A673 (cell line): ENCODE results near the gene SMIM15. TPM values are rescaled to one million over a fixed set of nuclear protein-coding genes. Genes with fewer than 3 reads are reported as not detected.

Experiments
- BruUV-seq: library from RNA; stranded (reverse); fragments of 400-500 nt; replicated peaks from 2 replicates; lab custom pipeline; 2021; lab: Mats Ljungman, UMichigan
- CTCF ChIA-PET: fragments of 300-600 bp; sonication (Branson Sonifier 250); formaldehyde crosslinking; loops from one replicate; lab custom pipeline; 2022; ENCODE audit warnings: antibody characterized with exemption; lab: Charles Lee
- POLR2A ChIA-PET: fragments of 300-600 bp; sonication (Branson Sonifier 250); formaldehyde crosslinking; loops from one replicate; lab custom pipeline; 2022; ENCODE audit warnings: antibody characterized with exemption; ENCODE audit not compliant: low non-redundant PET; lab: Charles Lee
- DNase-seq: peaks from one replicate; pipeline ENCODE4 v3.0.0-alpha.2; 2015; ENCODE audit warnings: low spot score
- H3K27ac ChIP-seq: fragments of 200-600 bp; sonication (generic); 2 replicates; pipeline ENCODE4 v1.5.1; 2016; ENCODE audit warnings: mixed run types, low read depth, mild to moderate bottlenecking, mixed read lengths, antibody characterized with exemption, low read length; ENCODE audit not compliant: poor library complexity, severe bottlenecking
- H3K27me3 ChIP-seq: fragments of 200-600 bp; sonication (generic); replicated peaks from 2 replicates; pipeline ENCODE4 v1.6.1; 2017; ENCODE audit warnings: mixed run types, low read depth, mild to moderate bottlenecking, mixed read lengths, antibody characterized with exemption, low read length; ENCODE audit not compliant: insufficient read depth, poor library complexity
- H3K36me3 ChIP-seq: fragments of 200-600 bp; sonication (generic); 2 replicates; pipeline ENCODE4 v1.6.1; 2016; ENCODE audit warnings: mixed run types, mild to moderate bottlenecking, mixed read lengths, antibody characterized with exemption, low read length; ENCODE audit not compliant: insufficient read depth, poor library complexity, severe bottlenecking
- H3K4me1 ChIP-seq: fragments of 200-600 bp; sonication (generic); 2 replicates; pipeline ENCODE4 v1.6.1; 2017; ENCODE audit warnings: mixed run types, mild to moderate bottlenecking, mixed read lengths, antibody characterized with exemption, low read length; ENCODE audit not compliant: insufficient read depth, poor library complexity, severe bottlenecking
- H3K4me3 ChIP-seq: fragments of 200-600 bp; sonication (generic); 2 replicates; pipeline ENCODE4 v1.5.1; 2016; ENCODE audit warnings: low read depth, mixed run types, mild to moderate bottlenecking, mixed read lengths, low read length; ENCODE audit not compliant: poor library complexity, severe bottlenecking
- H3K9me3 ChIP-seq: fragments of 200-600 bp; sonication (generic); 2 replicates; pipeline ENCODE4 v1.6.1; 2016; ENCODE audit warnings: mixed run types, low read depth, mild to moderate bottlenecking, mixed read lengths, antibody characterized with exemption, low read length; ENCODE audit not compliant: poor library complexity, severe bottlenecking
- CTCF ChIP-seq: fragments of 300-800, 200-600 bp; sonication (generic); conservative IDR thresholded peaks from 2 replicates; pipeline ENCODE4 v1.5.1; 2017; ENCODE audit warnings: low read depth, mild to moderate bottlenecking, antibody characterized with exemption, low read length, moderate library complexity, mixed read lengths
- EZH2 ChIP-seq: fragments of 200-600 bp; sonication (generic); IDR thresholded peaks from 2 replicates; pipeline ENCODE4 v1.6.1; 2017; ENCODE audit warnings: borderline replicate concordance, low read depth, mild to moderate bottlenecking, mixed read lengths, antibody characterized with exemption, low read length; ENCODE audit not compliant: poor library complexity, severe bottlenecking
- intact Hi-C: fragments of 100-400 bp; cut with micrococcal nuclease; formaldehyde crosslinking; loops from one replicate; pipeline ENCODE4 v1.10.0; 2022; ENCODE audit not compliant: unreplicated experiment
- total RNA-seq: library from RNA; stranded (reverse); gene quantifications from 2 replicates; pipeline ENCODE4 v1.2.3, GENCODE V29; 2021

The SMIM15 gene
- total RNA-seq, 1 experiment from 2014 or later = 93.5 TPM

- H3K9me3 ChIP-seq = no peaks in the 10 kb centered on the region
- ChIA-PET POLR2A (no interaction called here), CTCF (no interaction called here)
- intact Hi-C loops = no loop called here
- DNase-seq = no peak
- H3K4me3 ChIP-seq = no peak overlapping the region
- H3K36me3 ChIP-seq = no peaks in the 10 kb centered on the region
- H3K27me3 ChIP-seq = no peaks in the 10 kb centered on the region
- H3K27ac ChIP-seq = no peak overlapping the region
- BruUV-seq = no TSS peak
- H3K4me1 ChIP-seq = peaks cover 7% of the 10 kb centered on the region
- TF ChIP-seq CTCF (no peak), EZH2 (no peak)
These were observed 9.2 kb upstream of the SMIM15 start for GRCh38 chr5:61171479-61171878.

- DNase-seq = no peak
- H3K9me3 ChIP-seq = no peaks in the 10 kb centered on the region
- CTCF ChIA-PET = interaction anchor here (0.7 kb wide), 1 partner anchor 489 kb away, joined by 4 read pairs; no protein-coding TSS in a partner anchor
- no peak for TF ChIP-seq EZH2
- no peaks in the 10 kb centered on the region for H3K36me3 ChIP-seq
- H3K4me3 ChIP-seq = no peak overlapping the region
- BruUV-seq = no TSS peak
- POLR2A ChIA-PET = no interaction called here
- no peak overlapping the region for H3K27ac ChIP-seq
- H3K27me3 ChIP-seq = no peaks in the 10 kb centered on the region
- peaks cover 7% of the 10 kb centered on the region for H3K4me1 ChIP-seq
- intact Hi-C loops = loop anchor here (5.0 to 10.0 kb wide), 3 partner anchors 163 to 646 kb away; partner anchors contain the start of gene ZSWIM6
These were observed 6.7 kb upstream of the SMIM15 start for GRCh38 chr5:61168951-61169350.

DNA sequence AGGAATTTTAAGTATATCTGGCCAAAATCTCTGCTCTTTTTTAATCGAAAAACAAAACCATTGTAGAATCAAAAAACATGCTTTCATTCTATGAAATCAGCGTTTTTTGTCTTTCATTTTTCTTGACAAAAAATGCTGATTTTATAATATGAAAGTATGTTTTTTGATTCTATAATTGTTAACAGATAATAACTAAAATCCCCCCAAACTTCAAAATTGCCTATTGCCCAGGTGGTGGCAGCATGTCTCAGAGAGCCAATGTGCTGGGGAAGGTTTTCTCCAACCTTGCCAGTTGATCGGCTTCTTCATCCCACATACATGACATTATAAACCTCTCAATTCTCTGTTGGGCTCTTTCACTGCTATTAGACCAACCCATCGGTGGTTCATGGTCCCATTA is 5.1 kb upstream of the SMIM15 start:
- Histone ChIP-seq H3K4me3 (no peak overlapping the region), H3K36me3 (no peaks in the 10 kb centered on the region), H3K4me1 (peaks cover 7% of the 10 kb centered on the region), H3K27me3 (no peaks in the 10 kb centered on the region), H3K9me3 (no peaks in the 10 kb centered on the region), H3K27ac (no peak overlapping the region)
- TF ChIP-seq CTCF = peak; percentile 67
- no peak for TF ChIP-seq EZH2
- ChIA-PET POLR2A (no interaction called here), CTCF (no interaction called here)
- DNase-seq = peak; percentile 63
- BruUV-seq = no TSS peak
- intact Hi-C loops = loop anchor here (5.0 to 10.0 kb wide), 3 partner anchors 165 to 647 kb away; partner anchors contain the start of gene ZSWIM6

- no peak for TF ChIP-seq CTCF
- no peak for TF ChIP-seq EZH2
- Histone ChIP-seq H3K27me3 (no peaks in the 10 kb centered on the region), H3K4me3 (peak overlapping the region; percentile 98), H3K4me1 (peaks cover 23% of the 10 kb centered on the region), H3K9me3 (no peaks in the 10 kb centered on the region), H3K36me3 (peaks cover 22% of the 10 kb centered on the region), H3K27ac (no peak overlapping the region)
- ChIA-PET CTCF (no interaction called here), POLR2A (interaction anchor here (0.7 kb wide), 1 partner anchor 246 kb away, joined by 9 read pairs; no protein-coding TSS in a partner anchor)
- no peak for DNase-seq
- BruUV-seq = no TSS peak
- intact Hi-C loops = loop anchor here (5.0 to 10.0 kb wide), 4 partner anchors 107 to 768 kb away; no protein-coding TSS in a partner anchor
These were observed 1.6 kb upstream of the SMIM15 start for GRCh38 chr5:61163905-61164304.
